Fibroblast of skin of back (primary cell): Measurements from ENCODE around the gene HOXA10. TPM values are rescaled to one million over a fixed set of nuclear protein-coding genes. Genes with fewer than 3 reads are reported as not detected.
A peak's percentile ranks its signal among the peaks of the same experiment; 100 is the strongest.

Experiments used
- DNase-seq: peaks from one replicate; pipeline ENCODE4 v3.0.0-alpha.2; 2013
- polyA plus RNA-seq, 2 experiments: library from polyadenylated mRNA; unstranded; fragments of 120-200 nt; gene quantifications; one replicate each; pipeline ENCODE4 v1.2.1, GENCODE V29; 2013; ENCODE audit not compliant: insufficient read length in 2 of 2

Gene HOXA10
- polyA plus RNA-seq (2013, experiment 1 of 2; ENCODE audit: insufficient read length) = not detected
- polyA plus RNA-seq (2013, experiment 2 of 2; ENCODE audit: insufficient read length) = not detected

DNA sequence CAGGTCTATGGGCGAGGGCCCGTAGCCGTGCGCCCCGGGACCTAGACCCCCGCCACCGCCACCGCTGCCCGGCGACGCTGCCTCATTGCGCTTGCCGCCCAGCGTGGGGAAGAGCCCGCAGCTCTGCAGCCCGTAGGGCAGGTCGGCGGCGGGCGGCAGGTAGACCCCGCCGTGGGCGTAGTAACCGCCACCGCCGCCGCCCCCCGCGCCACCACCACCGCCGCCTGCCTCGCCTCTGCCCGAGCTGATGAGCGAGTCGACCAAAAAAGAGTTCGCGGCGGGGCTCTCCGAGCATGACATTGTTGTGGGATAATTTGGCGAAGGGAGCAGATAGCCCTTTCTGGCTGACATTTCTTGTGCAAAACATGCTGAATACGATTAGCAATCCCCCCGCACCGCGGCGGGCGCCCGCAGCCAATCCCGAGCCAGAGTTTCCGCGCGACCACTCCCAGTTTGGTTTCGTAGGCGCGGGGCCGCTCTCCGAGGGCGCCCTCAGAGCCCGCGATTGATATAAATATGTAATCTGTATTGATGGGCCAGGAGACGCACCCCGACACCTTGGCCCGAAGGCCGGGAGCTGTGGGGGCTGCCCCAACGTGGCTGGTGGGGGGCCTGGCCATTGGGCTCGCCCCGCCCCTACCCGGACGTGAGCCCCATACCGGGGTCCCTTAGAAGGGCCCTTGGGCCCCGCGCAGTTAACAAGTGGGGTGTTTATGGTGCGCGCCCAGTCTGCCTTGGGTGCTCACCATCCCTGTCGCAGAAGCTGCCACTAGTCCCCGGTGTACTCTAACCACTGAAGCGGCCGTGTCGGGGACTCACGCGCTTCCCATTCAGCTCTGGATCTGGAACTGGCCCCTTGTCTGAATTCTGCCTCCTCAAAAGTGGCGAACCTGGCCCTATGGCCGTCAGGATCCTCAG is at the start of gene HOXA10:
Gene HOXA10 (minus strand): TSS at position 365 of the 918 bp plus-strand sequence. CDS start 14 bp downstream, at position 351.
- no peak for DNase-seq

DNA sequence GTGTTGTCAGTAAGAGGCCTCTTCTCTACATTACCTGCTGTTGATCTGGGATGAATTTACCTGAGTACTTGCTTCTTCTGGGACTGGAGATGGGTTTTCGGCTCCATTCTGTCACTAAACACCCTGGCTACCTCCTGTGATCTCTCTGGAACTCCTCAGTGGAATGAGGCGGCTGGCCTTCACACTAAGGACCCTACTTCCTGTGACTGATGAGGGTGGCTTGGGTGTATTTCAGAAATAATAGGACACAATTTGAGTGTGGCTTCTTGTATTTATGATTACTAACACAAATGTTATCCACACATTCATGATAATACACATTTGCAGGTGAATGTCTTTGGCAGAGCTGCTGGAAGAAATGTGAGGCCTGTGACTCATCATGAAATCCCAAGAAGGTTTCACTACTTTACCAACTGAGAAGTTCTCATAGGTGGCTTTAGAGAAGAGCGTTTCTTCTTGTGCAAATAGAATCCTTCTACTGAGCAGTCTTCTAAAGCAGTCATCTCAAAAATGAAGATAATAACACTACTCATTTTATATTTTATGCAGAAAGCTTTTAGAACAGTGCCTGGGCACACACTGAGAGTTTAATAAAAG is 47.2 kb upstream of the HOXA10 start:
- DNase-seq = no peak

DNA sequence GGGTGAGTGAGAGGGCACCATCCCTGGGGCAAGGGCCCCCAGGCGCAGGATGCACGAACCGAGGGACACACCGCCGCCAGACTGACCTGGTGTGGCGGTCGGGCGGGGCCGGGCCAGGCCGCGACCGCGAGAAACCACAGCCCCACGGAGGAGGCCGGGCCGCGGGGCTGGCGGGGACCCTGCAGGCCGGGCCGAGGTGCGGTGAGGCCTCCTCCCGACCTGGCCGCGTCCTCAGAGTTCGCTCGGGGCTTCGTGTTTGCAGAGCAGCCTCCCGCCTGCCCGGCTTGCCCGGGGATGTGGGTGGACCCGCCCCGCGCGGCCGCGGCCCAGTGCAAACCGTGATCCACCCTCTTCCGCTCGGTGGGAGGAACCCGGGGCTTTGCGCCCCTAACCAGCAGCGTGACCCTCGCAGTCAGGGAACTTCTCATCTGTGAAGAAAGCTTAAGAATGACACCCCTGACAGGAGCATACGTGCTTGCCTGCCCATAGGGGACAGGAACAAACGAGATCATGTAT is 46.4 kb upstream of the HOXA10 start:
- no peak for DNase-seq

DNA sequence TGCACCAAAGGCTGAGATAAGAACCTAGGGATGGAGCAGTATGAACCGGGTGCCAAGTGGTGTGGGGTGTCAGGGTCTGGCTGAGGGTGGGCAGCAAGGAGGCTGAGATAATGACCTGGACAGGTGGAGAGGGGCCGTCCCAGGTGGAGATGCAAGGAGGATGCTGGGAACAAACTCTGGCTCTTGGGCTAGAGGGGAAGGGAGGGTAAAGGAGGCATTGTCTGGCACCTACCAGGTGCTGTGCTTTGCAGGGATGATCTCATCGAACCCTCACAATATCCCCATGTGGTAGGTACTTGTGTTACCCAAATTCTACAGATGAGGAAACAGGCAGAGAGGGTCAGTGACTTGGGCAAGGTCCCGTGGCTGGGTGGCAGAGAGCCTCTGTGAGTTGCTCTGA is 45.7 kb upstream of the HOXA10 start:
- DNase-seq = no peak

DNA sequence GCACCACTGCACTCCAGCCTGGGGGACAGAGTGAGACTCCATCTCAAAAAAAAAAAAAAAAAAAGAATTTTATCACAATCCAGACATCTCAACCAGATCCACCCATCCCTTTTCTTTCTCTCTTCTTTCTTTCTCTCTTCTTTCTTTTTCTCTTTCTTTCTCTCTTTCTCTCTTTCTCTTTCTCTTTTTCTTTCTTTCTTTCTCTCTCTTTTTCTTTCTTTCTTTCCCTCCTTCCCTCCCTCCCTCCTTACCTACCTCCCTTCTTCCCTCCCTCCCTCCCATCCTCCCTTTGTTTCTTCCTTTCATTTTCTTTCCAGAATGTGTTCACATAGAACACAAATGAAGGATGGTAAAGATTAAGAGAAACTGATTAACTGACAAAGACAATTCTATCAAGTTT is 43.8 kb upstream of the HOXA10 start:
- DNase-seq = no peak

DNA sequence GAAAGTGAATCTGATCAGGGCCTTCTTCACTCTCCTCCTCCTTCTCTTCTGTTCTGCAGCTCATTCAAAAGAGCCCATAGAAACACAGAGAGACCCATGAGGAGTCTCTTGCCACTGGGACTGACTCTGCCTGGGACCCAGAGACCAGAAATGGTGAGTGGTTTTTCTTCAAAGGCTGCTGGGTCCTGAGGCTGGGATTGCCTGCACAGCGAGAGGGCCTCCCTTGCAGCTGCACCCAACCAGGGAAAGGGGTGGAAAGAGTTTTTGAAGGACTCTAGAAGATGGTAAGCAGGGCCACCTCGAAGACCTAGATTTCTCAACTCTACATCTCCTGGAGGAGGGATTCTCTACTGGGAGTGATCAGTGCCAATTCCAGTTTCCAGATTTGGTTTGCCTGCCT is 41.2 kb upstream of the HOXA10 start:
- DNase-seq = no peak

DNA sequence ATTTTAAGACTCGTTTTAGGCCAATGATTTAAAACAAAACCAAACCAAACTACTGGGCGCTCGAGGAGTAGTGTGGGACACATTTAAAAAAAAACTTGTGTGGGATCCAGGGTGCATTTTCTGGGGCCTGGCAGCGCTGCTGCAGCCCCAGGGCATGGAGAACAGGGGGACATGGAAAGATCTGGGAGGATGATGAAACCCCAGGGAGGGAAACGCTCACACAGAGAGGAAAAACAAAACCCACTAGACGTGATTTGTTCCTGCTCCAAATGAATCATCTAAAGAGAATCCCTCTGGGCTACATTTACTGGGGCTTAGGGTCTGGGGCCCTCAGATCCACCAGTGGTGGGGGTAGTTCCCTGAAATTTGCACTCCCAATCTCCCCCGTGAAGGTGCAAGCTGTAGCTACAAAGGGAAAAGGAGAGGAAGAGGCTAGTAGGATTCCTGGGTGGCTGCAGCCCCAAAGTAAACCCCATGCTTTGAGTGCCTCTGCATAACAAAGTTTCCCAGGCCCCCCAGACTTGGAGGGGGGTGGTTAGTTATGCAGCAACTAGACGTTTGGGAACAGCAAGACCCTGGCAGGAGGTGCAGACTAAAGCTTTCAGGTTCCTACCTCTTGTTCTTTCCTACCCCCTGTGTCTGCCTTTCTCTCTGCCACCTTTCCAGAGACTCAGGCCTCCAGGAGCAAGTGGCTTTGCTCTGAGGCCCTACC is 40.3 kb upstream of the HOXA10 start:
- DNase-seq = no peak

DNA sequence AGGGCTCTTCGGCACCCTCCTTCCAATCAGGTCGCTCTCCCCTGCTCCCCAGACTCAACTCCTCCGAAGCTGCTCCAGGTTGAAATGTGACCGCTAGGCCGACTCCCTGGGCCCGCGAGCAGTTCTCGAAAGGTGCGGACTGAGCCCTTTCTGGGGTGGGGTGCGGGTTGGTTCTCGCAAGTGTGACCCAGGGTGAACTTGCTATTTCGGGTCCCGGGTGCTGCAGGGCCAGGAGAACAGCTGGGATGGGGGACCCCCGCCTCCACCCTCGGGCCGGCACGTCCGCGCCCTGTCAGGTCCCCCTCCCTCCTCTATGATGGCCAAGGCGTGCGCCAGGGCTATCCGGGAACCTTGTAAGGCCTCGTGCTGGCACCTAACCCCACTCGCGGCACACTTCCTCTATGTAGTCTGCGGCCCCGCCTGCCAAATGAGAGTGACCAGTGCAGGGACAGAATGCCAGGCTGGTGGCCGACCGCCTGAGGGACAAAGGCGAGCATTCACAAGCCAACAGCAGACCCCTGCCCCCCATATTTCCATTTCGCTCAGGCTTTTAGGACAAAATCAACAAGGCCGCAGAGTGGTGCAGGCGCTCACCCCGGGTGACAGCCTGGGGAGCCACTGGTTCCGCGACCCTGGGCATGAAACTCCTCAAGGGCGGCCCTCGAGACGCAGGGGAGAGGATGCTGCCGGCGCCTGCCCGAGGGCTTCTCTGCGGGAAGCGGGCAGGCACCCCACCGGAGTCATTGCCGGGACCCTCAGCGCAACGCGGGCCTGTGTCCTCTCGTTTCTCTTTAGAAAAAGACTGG is 39.5 kb upstream of the HOXA10 start:
- DNase-seq = no peak

DNA sequence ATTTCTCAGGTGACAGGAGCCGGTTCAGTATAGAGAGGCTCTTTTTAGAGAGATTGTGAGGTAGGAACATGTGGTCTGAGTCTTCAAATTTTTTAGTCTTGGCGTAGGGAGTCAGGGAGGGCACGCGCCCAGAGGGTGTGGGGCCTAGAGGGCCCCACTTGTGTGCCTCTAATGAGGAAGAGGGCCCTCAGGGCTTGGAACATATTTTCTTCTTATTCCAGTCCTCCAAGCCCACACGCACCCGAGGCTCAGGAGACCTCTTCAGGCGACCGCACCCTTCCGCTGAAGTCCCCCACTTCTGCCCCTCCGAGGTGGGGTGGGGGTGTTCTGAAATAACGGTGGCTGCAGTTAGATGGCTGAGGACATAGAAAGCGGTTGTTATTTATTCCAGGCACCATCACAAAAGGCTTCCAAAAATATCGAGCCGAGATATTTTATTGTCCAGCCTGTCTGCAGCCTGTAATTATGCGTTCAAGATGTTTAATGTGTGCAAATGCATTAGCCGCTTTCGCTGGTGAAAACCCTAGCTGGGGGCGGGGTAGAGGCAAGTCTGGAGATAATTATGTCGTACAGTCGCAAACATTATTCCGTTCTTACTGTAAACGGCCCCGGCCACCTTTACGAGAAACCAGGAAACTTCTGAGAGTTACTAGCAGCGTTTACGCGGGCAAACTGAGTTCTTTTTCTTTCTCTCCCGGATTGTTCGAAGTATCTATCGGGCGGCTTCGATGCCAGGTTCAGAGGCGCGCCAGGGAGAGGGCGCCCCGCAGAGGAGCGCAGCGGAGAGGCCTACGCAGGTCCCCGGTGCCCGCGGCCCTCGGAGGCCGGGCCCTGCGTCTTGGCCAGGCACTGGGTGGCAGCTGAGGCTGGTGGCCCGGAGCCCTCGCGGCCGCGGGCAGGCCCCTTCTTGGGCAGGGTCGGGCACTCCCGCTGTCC is 38.6 kb upstream of the HOXA10 start:
- no peak for DNase-seq

DNA sequence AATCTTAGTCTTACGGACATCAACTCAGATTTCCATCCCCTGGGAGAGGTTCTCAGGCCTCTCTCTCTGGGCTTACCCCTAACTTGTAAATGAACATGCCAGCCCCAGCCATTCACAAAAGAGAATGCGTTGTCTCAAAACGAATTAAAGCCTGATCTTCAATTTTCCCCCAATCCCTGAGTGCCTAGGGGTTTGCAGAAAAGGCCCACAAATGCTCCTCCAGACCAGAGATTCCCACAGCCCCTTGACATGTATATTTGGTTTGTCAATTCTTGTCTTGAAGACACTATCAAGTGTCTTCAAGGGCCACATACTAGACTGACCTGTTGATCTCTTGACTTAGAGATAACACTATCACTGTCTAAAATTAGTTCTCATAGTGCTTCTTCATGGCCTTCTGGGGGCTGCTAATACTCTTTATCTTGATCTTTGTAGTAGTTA is 37.7 kb upstream of the HOXA10 start:
- no peak for DNase-seq

DNA sequence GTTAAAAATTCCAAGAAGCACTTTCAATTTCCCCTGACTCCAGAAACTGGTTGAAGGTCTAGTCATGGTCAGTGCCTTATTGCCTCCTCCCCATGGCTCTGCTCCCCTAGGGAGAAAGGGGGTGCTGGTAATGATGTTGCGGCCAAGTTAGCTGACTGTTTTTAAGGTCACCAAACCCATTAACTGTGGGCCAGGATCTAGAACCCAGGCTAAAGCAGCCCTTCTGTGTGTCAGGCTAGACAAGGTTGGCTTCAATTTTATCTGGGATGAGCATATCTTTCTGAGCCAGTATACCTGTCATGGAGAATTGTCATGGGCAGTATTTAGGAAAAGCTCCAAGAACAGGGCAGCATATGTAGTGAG is 36.9 kb upstream of the HOXA10 start:
- DNase-seq = no peak

DNA sequence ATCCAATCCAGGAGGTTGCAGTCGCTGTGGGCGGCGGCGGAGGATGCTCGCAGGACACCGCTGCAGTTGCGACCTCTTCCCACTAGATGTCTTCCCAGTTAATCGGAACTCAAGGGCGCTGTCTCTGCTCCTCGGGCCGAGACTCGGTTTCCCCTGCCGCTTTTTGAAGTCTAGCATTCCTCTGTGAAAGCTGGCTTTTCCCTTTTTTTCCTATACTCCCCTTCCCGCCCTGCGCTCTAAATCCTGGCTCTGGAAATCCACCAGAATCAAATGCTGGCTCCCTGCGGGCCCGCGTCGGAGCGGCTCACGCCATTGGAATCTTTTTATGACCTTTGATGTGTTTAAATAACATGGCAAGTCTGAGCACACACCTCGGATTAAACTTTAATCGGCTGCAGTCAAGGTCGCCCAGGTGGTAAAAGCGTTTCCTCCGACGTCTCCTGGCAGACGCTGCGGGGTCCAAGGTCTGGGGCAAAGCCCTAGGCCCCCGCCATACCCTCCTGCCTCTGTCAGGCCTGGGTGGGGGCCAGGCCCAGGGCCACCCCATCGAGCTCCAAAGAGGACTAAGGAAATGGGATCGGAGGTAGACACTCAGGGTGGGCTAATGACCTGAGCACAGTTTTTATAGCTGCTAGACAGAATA is 36.4 kb upstream of the HOXA10 start:
- DNase-seq = peak; percentile 29

DNA sequence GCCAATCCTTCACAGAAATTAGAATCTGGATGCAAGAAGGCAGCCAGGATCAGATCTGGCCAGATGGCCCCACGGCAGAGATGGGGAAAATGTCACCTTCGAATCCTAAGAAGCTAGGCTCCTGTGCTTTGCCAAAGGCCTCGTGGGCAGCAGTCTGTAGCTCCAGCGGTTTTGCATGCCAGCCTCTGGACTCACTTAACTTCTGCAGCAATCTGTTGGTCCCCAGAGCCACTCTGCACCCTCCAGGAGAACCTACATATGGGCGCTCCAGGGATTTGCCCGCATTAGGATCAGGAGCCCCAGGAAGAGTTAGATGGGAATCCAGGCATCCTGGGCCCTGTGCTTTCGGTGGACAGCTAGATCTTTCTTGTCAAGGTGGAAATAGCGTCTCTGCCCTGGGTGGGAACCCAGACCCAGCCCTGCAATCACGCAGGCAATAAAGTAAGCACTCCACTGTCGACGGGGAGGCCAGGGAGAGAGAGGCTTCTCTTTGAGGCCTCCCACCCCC is 35.9 kb upstream of the HOXA10 start:
- DNase-seq = no peak

DNA sequence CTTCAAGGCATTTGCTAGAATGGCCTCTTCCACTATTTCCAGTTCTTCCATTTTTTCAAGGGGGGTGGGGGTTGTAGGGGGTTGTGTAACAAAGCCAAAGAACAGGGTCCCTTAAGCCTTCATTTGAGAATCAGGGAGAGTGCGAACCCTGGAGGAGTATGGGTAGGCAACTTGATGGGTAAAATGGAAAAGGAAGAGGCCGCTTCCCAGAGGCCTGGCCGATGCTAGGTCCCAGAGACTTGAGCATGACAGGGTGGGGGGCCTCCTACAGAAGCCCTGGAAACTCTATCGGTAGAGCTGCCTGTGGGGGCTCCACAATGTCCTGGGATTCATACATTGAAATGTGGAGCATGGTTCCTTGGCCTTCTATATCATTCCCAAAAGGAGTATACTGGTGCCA is 34.9 kb upstream of the HOXA10 start:
- no peak for DNase-seq

DNA sequence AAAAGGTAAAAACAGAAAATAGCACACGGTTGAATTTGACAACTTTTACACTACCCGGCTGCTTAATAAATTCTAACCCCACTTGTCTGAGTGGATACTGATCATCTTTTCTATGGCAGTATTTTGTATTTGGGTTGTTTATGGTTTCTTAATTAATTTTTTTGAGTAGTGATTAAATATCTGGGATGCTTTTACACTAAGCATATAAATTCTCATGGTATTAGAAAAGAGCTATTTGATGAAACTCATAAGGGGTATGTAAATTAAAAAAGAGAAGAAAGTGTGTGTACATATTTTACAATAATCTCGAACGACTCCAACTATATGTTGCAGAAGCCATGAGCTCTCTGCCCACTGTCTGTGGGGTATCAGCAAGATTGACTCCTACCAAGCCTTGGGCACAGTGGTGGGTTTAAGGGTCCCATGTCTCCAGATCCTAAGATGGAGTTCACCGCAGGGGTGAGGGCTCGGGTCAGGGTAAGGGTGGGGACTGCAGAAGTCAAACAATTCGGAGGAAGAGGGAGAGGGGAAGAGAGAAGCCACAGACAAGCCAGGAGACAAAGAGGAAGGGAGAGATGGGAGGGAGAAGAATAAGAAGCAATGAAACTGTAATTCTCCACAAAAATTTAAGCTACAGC is 33.3 kb upstream of the HOXA10 start:
- DNase-seq = no peak

DNA sequence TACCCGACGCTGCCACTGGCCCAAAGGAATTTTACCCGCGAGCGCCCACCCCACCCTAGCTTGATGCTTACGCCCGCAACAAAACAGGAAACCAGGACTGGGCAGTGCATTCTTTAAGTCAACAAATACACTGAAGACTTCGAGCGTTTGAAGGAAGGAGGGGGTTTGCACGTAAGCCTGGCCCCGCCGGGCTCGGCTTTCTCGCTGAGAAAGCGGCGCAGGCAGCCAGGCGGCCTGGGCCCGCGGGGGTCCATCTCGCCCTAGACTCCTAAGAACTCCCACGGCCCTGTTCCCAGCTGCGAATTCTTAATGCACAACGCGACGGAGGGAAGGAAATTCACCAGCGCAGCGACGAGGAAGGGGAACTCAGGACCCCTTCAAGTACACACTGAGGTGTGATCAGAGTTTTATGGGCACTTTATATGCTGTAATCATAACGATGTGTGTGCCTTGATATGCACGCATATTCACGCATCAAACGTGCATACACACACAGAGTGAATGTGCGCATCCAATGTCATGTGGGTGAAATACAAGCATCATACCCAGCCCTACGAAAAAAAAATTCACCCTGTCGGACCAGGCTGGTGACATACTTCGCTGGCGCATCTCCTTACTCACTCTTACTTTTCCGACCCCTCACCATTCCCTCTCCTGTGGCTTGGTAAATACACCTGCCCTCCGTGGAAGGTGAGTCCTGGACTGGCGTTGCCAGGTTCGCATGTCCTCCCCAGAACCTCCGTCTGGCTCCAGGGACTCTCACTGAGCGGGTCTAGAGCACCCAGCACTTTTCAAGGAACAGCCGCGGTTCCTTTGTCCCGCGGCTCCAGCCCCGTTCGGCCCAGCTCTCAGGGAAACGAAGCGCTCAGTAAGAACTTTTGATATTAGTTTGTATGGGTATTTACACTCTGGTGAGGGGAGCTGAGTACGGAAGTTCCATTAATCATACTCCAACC is 31.5 kb upstream of the HOXA10 start:
- DNase-seq = no peak

DNA sequence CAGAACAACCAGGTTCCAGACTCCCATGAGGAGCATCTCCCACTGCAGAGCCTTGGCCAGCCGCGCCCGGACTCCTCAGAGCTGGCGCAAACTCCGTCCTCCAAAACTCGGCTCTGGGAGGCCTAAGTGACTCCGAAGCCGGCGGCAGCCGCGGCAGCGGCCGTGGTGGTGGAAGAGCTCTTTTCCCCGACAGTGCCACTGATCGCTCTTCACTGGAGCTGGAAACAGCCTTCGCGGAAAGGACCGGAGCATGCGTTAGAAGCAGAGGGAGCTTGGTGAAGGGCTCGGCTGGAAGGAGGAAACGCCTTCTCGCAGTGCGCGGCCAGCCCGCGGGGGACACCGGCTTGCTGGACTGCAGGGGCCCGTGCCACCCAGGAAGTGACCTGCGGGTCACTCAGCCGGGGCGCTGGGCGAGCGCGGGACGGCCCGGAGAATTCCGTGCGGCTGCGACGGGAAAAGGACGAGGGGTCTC is 30.8 kb upstream of the HOXA10 start:
- peak; percentile 18 for DNase-seq

DNA sequence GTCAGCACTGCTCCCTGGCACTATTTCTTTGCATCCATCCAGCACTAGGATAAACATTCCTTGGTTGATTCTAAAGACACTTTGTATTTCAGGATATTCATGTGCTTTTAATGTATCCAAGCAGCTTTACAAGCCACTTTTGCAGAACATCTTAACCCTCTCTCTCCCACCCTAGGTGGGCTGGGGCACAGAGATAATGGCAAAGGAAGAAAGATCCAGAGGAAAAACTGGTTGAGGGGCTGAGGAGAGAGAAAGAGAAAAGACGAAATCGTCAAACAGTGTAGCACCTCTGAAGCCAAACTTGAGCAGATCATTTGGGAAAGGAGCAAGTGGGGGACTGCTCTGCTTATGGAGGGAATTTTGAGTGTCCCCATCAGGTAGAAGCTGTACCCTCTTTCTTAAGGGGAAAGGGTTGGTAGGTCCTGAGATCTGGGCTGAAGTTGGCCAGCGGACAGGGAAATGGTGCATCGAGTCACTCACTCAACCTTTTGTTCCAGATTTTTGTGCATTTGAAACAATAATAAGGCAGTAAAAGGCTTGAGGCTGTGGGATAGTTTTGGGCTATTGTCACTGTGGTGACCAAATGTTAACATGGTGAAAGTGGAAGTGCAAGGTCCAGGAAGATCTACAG is 30.0 kb upstream of the HOXA10 start:
- DNase-seq = no peak
